Fibroblast of lung (primary cell): ENCODE data around the gene SELENOS. TPM values are rescaled to one million over a fixed set of nuclear protein-coding genes. Genes with fewer than 3 reads are reported as not detected.

ENCODE experiments used
- DNase-seq, 2 donors: peaks; one replicate each; pipeline versions ENCODE4 v3.0.0 to v3.0.0-alpha.2; 2010; ENCODE audit warnings: low read depth in 2 of 2
- H2AFZ ChIP-seq: 2 replicates; pipeline ENCODE4 v1.5.1; 2012; ENCODE audit warnings: low read length, control low read depth, inconsistent platforms
- H3K27ac ChIP-seq: 2 replicates; pipeline ENCODE4 v1.5.1; 2011; ENCODE audit warnings: low read length, control low read depth; ENCODE audit not compliant: insufficient read depth
- H3K27me3 ChIP-seq: 2 replicates; pipeline ENCODE4 v1.5.1; 2011; ENCODE audit warnings: mild to moderate bottlenecking, low read length; ENCODE audit not compliant: control insufficient read depth, insufficient read depth
- H3K36me3 ChIP-seq: 2 replicates; pipeline ENCODE4 v1.5.1; 2011; ENCODE audit warnings: low read length; ENCODE audit not compliant: control insufficient read depth, insufficient read depth
- H3K4me1 ChIP-seq: 2 replicates; pipeline ENCODE4 v1.5.1; 2011; ENCODE audit warnings: low read length; ENCODE audit not compliant: control insufficient read depth, insufficient read depth; ENCODE audit errors: extremely low read depth
- H3K4me2 ChIP-seq: 2 replicates; pipeline ENCODE4 v1.5.1; 2011; ENCODE audit warnings: low read length, control low read depth; ENCODE audit not compliant: insufficient read depth; ENCODE audit errors: extremely low read depth
- H3K4me3 ChIP-seq, 4 experiments: fragments of 200-600 bp in 1 of 4; sonication (generic) in 1 of 4; replicated peaks in 1 of 4; 2 replicates each; pipeline ENCODE4 v1.5.1; 2011 to 2016; ENCODE audit warnings: low read length in 4 of 4, low read depth in 3 of 4, mild to moderate bottlenecking in 3 of 4, control low read depth in 2 of 4, inconsistent platforms in 1 of 4, mixed read lengths in 1 of 4; ENCODE audit not compliant: insufficient read depth in 1 of 4; ENCODE audit errors: control extremely low read depth in 1 of 4
- H3K79me2 ChIP-seq: 2 replicates; pipeline ENCODE4 v1.5.1; 2012; ENCODE audit warnings: mild to moderate bottlenecking, low read length, inconsistent platforms; ENCODE audit not compliant: control insufficient read depth, insufficient read depth
- H3K9ac ChIP-seq: 2 replicates; pipeline ENCODE4 v1.5.1; 2011; ENCODE audit warnings: mild to moderate bottlenecking, low read length, control low read depth; ENCODE audit not compliant: insufficient read depth
- H3K9me3 ChIP-seq: 2 replicates; pipeline ENCODE4 v1.5.1; 2012; ENCODE audit warnings: low read depth, low read length; ENCODE audit not compliant: control insufficient read depth, insufficient read depth
- H4K20me1 ChIP-seq: 2 replicates; pipeline ENCODE4 v1.5.1; 2011; ENCODE audit warnings: low read length; ENCODE audit not compliant: control insufficient read depth, insufficient read depth; ENCODE audit errors: extremely low read depth
- CTCF ChIP-seq, 2 donors: IDR thresholded peaks in 1 of 2; conservative IDR thresholded peaks in 1 of 2; 1 replicate in 1 of 2; 2 replicates in 1 of 2; pipeline ENCODE4 v1.5.1; 2011 to 2012; ENCODE audit warnings: low read length in 2 of 2, control low read depth in 1 of 2, inconsistent platforms in 1 of 2, low read depth in 1 of 2, mild to moderate bottlenecking in 1 of 2
- EZH2 ChIP-seq: IDR thresholded peaks from 2 replicates; pipeline ENCODE4 v1.5.1; 2012; ENCODE audit warnings: low read length, control low read depth, mild to moderate bottlenecking; ENCODE audit errors: missing control alignments
- polyA plus RNA-seq, 2 donors: library from polyadenylated mRNA; depleted of rRNA in 1 of 2; stranded (reverse) in 1 of 2; unstranded in 1 of 2; fragments of >200 nt; gene quantifications; 2 replicates each; pipeline ENCODE4 v1.2.1, GENCODE V29; 2011 to 2012; ENCODE audit warnings: missing spikeins in 1 of 2
- total RNA-seq: library from RNA; depleted of rRNA; stranded (reverse); fragments of >200 nt; gene quantifications from 2 replicates; pipeline ENCODE4 v1.2.1, GENCODE V29; 2014

Gene SELENOS
- total and polyA plus RNA-seq, 2 donors (not counting 1 experiment from before 2014, with no cell fraction given): 66.2 to 130 TPM

DNA sequence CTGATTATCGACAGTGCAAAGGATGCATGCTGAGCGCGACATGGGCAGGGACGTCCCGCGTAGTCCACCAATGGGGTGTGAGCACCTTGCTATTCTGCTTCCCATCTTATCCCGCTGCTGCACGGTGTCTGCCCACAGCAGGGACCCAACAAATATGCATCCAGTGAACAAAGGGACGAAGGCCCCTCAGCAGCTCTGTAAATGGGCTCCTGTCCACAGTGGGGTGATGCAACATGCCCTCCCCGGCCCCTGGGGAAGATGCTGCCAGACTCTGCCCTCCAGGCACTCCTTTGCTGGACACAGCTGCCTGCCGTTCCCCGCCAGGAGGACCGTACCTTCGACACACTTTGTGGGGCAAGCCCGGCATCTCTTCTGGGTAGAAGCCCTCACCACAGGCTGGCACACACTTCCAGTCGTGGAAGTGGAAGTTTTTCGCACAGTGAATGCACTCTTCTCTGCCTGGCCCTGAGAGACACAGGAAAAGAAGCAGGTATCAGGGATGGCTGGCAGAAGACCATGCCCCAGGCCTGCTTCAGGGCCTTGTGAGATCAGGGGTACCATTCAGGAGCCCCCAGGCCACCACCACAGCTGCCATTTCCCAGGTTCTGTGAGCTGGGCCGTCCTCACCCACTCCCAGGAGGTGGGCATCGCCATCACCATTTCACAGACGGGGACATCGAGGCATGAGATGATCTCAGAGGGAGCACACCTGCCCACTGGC lies 35.9 kb upstream of the SELENOS start:
- Histone ChIP-seq H3K4me3 (no peak overlapping the region), H3K27me3 (no peaks in the 10 kb centered on the region), H3K36me3 (no peaks in the 10 kb centered on the region), H3K9ac (no peak overlapping the region), H3K4me1 (no peaks in the 10 kb centered on the region), H3K4me2 (no peak overlapping the region), H4K20me1 (no peaks in the 10 kb centered on the region), H3K27ac (no peak overlapping the region), H3K79me2 (no peaks in the 10 kb centered on the region), H2AFZ (no peak overlapping the region), H3K9me3 (no peaks in the 10 kb centered on the region)
- TF ChIP-seq CTCF (conservative IDR thresholded peaks at IDR 0.05 in 1 of 2, IDR thresholded peaks at IDR 0.05 in 1 of 2; ENCODE audit: low read depth in 1 of 2, low read length in 2 of 2): no peak
- no peak for TF ChIP-seq EZH2
- DNase-seq: no peak

DNA sequence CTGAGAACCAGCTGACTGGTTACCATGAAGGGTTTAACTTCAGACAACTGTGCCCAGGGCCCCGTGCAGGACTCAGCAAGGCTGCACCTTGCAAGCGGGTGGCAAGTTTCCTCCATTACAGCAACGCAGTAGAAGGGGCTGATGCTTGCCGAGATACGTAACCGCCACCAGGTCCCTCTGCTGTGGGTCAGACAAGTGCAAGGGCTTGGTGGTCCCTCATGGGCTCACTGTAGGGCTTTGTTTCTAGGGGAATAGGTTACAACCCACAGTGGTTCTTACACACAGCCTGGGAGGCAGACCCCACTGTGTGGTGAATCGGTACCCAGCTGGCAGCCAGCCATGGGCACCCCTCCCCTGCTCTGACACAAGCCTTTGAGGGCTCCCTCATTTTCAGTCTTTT lies 33.2 kb upstream of the SELENOS start:
- Histone ChIP-seq H3K4me3 (no peak overlapping the region), H4K20me1 (no peaks in the 10 kb centered on the region), H2AFZ (no peak overlapping the region), H3K79me2 (no peaks in the 10 kb centered on the region), H3K4me1 (no peaks in the 10 kb centered on the region), H3K9ac (no peak overlapping the region), H3K36me3 (no peaks in the 10 kb centered on the region), H3K4me2 (no peak overlapping the region), H3K27ac (no peak overlapping the region), H3K9me3 (no peaks in the 10 kb centered on the region), H3K27me3 (peaks cover 2% of the 10 kb centered on the region)
- TF ChIP-seq EZH2: no peak
- TF ChIP-seq CTCF (conservative IDR thresholded peaks at IDR 0.05 in 1 of 2, IDR thresholded peaks at IDR 0.05 in 1 of 2; ENCODE audit: low read depth in 1 of 2, low read length in 2 of 2): no peak
- DNase-seq: no peak

GRCh38 chr15:101310161-101310480 lies 32.8 kb upstream of the SELENOS start:
- H3K79me2 ChIP-seq: no peaks in the 10 kb centered on the region
- H3K4me2 ChIP-seq: no peak overlapping the region
- H3K9me3 ChIP-seq: no peaks in the 10 kb centered on the region
- no peak overlapping the region for H3K4me3 ChIP-seq
- no peak overlapping the region for H3K27ac ChIP-seq
- peaks cover 2% of the 10 kb centered on the region for H3K27me3 ChIP-seq
- TF ChIP-seq EZH2 (no peak), CTCF (conservative IDR thresholded peaks at IDR 0.05 in 1 of 2, IDR thresholded peaks at IDR 0.05 in 1 of 2; ENCODE audit: low read depth in 1 of 2, low read length in 2 of 2) (no peak)
- no peaks in the 10 kb centered on the region for H3K36me3 ChIP-seq
- no peak for DNase-seq
- no peak overlapping the region for H3K9ac ChIP-seq
- H4K20me1 ChIP-seq: no peaks in the 10 kb centered on the region
- no peaks in the 10 kb centered on the region for H3K4me1 ChIP-seq
- H2AFZ ChIP-seq: no peak overlapping the region
